DOHH2 (cell line): ENCODE measurements around the gene IDE.

Experiments
- H3F3A ChIP-seq: fragments of 200-600 bp; sonication (generic), shearing (Covaris generic); 2 replicates; pipeline ENCODE4 v1.6.0; 2016; ENCODE audit warnings: antibody characterized with exemption, mild to moderate bottlenecking; ENCODE audit not compliant: control insufficient read depth, insufficient read depth
- H3K27ac ChIP-seq: fragments of 200-600 bp; sonication (generic); 2 replicates; pipeline ENCODE4 v1.5.1; 2014; ENCODE audit warnings: low read depth, mild to moderate bottlenecking, low read length, moderate library complexity
- H3K27me3 ChIP-seq: fragments of 200-600 bp; sonication (generic); 2 replicates; pipeline ENCODE4 v1.6.1; 2014; ENCODE audit warnings: mild to moderate bottlenecking, low read length, mixed read lengths; ENCODE audit not compliant: control insufficient read depth
- H3K36me3 ChIP-seq: fragments of 200-600 bp; sonication (generic); 2 replicates; pipeline ENCODE4 v1.6.1; 2014; ENCODE audit warnings: mild to moderate bottlenecking, low read length, moderate library complexity, mixed read lengths; ENCODE audit not compliant: control insufficient read depth
- H3K4me1 ChIP-seq: fragments of 200-600 bp; sonication (generic); 2 replicates; pipeline ENCODE4 v1.6.1; 2014; ENCODE audit warnings: mild to moderate bottlenecking, low read length, mixed read lengths; ENCODE audit not compliant: control insufficient read depth
- H3K4me2 ChIP-seq: fragments of 200-600 bp; sonication (generic); 2 replicates; pipeline ENCODE4 v1.6.0; 2014; ENCODE audit warnings: mild to moderate bottlenecking, low read length, moderate library complexity
- H3K4me3 ChIP-seq: fragments of 200-600 bp; sonication (generic); 2 replicates; pipeline ENCODE4 v1.5.1; 2014; ENCODE audit warnings: mild to moderate bottlenecking, low read length, mixed read lengths
- H3K79me2 ChIP-seq: fragments of 200-600 bp; sonication (generic); 2 replicates; pipeline ENCODE4 v1.6.1; 2014; ENCODE audit warnings: mild to moderate bottlenecking, low read length, mixed read lengths; ENCODE audit not compliant: control insufficient read depth
- H3K9me2 ChIP-seq: fragments of 200-600 bp; sonication (generic); replicated peaks from 2 replicates; pipeline ENCODE4 v1.6.1; 2014; ENCODE audit warnings: mild to moderate bottlenecking, low read length, mixed read lengths; ENCODE audit not compliant: control insufficient read depth
- H3K9me3 ChIP-seq: fragments of 200-600 bp; sonication (generic); 2 replicates; pipeline ENCODE4 v1.6.1; 2014; ENCODE audit warnings: antibody characterized with exemption, low read length, mixed read lengths; ENCODE audit not compliant: control insufficient read depth, insufficient read depth
- H4K20me1 ChIP-seq: fragments of 200-600 bp; sonication (generic); 2 replicates; pipeline ENCODE4 v1.6.0; 2014; ENCODE audit warnings: low read depth, mild to moderate bottlenecking, antibody characterized with exemption, low read length, moderate library complexity; ENCODE audit not compliant: control insufficient read depth, insufficient read depth
- CTCF ChIP-seq: fragments of 200-600 bp; sonication (generic); IDR thresholded peaks from one replicate; pipeline ENCODE4 v1.5.1; 2014; ENCODE audit warnings: antibody characterized with exemption, mild to moderate bottlenecking, low read depth, low read length; ENCODE audit not compliant: poor library complexity, severe bottlenecking
- EZH2phosphoT487 ChIP-seq: fragments of 200-600 bp; sonication (generic); IDR thresholded peaks from 2 replicates; pipeline ENCODE4 v1.6.1; 2017; ENCODE audit warnings: borderline replicate concordance, mild to moderate bottlenecking, antibody characterized with exemption, low read length, moderate library complexity, mixed read lengths

IDE gene

GRCh38 chr10:92418221-92418620, 155.7 kb downstream of the IDE start:
- no peak overlapping the region for H3K4me3 ChIP-seq
- no peak overlapping the region for H3K4me2 ChIP-seq
- no peaks in the 10 kb centered on the region for H3K79me2 ChIP-seq
- H4K20me1 ChIP-seq: no peaks in the 10 kb centered on the region
- TF ChIP-seq EZH2phosphoT487 (no peak), CTCF (no peak)
- H3K9me2 ChIP-seq: no peaks in the 10 kb centered on the region
- H3F3A ChIP-seq: no peaks in the 10 kb centered on the region
- peaks cover 8% of the 10 kb centered on the region; the same call in 1 of the 2 replicates for H3K27me3 ChIP-seq
- no peak overlapping the region for H3K27ac ChIP-seq
- H3K36me3 ChIP-seq: no peaks in the 10 kb centered on the region
- no peaks in the 10 kb centered on the region for H3K4me1 ChIP-seq
- H3K9me3 ChIP-seq: no peaks in the 10 kb centered on the region; the same call in 1 of the 2 replicates

DNA sequence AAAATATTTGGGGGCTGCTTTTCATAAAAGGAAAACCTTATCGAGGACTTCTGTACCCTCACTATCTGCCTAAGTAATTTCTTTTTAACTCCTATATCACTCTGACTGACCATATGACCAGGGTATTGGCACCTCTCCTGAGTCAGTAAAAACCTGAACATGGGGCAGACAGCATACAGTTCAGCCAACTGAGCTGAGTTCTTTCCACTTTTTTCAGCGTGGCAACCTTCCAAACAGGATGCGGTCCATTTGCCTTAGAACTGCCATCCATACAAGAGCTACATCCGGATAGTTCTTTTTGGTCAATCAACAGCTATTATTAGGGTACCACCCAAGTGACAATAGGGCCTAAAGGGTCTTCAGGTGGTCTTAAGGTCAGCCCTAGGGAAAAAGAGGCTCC, 160.4 kb downstream of the IDE start:
- TF ChIP-seq EZH2phosphoT487: no peak
- TF ChIP-seq CTCF: no peak
- H3K79me2 ChIP-seq: no peaks in the 10 kb centered on the region
- H3K4me1 ChIP-seq: no peaks in the 10 kb centered on the region
- H4K20me1 ChIP-seq: no peaks in the 10 kb centered on the region
- no peaks in the 10 kb centered on the region for H3K9me2 ChIP-seq
- no peaks in the 10 kb centered on the region for H3K9me3 ChIP-seq
- no peak overlapping the region for H3K4me3 ChIP-seq
- no peak overlapping the region for H3K4me2 ChIP-seq
- H3K27ac ChIP-seq: no peak overlapping the region
- no peaks in the 10 kb centered on the region for H3F3A ChIP-seq
- peaks cover 8% of the 10 kb centered on the region; the same call in 1 of the 2 replicates for H3K27me3 ChIP-seq
- H3K36me3 ChIP-seq: no peaks in the 10 kb centered on the region

- no peak overlapping the region for H3K27ac ChIP-seq
- no peak overlapping the region for H3K4me2 ChIP-seq
- H3K36me3 ChIP-seq: no peaks in the 10 kb centered on the region
- H3K9me2 ChIP-seq: no peaks in the 10 kb centered on the region
- no peaks in the 10 kb centered on the region for H3F3A ChIP-seq
- no peaks in the 10 kb centered on the region for H3K9me3 ChIP-seq
- H4K20me1 ChIP-seq: no peaks in the 10 kb centered on the region
- no peak overlapping the region for H3K4me3 ChIP-seq
- H3K4me1 ChIP-seq: no peaks in the 10 kb centered on the region
- peaks cover 8% of the 10 kb centered on the region; the same call in 1 of the 2 replicates for H3K27me3 ChIP-seq
- H3K79me2 ChIP-seq: no peaks in the 10 kb centered on the region
- TF ChIP-seq EZH2phosphoT487: no peak
These were observed 160.9 kb downstream of the IDE start for GRCh38 chr10:92413011-92413410.

DNA sequence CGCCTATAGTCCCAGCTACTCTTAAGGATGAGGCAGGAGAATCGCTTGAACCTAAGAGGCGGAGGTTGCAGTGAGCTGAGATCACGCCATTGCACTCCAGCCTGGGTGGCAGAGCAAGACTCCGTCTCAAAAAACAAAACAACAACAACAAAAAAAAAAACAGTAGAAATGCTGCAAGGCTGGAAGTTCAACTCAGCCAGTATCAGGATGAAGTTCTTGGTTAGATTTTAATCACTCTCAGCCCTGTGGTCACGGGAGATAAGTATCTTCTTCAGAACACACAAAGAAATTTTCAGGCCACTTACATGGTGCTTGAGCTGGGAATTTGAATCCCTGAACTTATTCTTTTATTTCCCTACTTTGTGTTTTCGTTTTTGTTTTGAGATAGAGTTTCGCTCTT, 162.5 kb downstream of the IDE start:
- TF ChIP-seq EZH2phosphoT487 (no peak), CTCF (no peak)
- no peak overlapping the region for H3K4me2 ChIP-seq
- no peaks in the 10 kb centered on the region for H3K9me3 ChIP-seq
- H3K9me2 ChIP-seq: no peaks in the 10 kb centered on the region
- no peaks in the 10 kb centered on the region for H3K4me1 ChIP-seq
- no peaks in the 10 kb centered on the region for H3K79me2 ChIP-seq
- H4K20me1 ChIP-seq: no peaks in the 10 kb centered on the region
- H3K27me3 ChIP-seq: peaks cover 17% of the 10 kb centered on the region
- H3K27ac ChIP-seq: no peak overlapping the region
- H3K4me3 ChIP-seq: no peak overlapping the region
- no peaks in the 10 kb centered on the region for H3F3A ChIP-seq
- no peaks in the 10 kb centered on the region for H3K36me3 ChIP-seq
